Liver (tissue), 9 donors: ENCODE data around the gene SPAG16. TPM values are rescaled to one million over a fixed set of nuclear protein-coding genes. Genes with fewer than 3 reads are reported as not detected.

Experiments
- DNase-seq: peaks from one replicate; pipeline ENCODE4 v3.0.0-alpha.2; 2017; ENCODE audit warnings: low spot score
- H3K27ac ChIP-seq, 2 donors: one replicate each; pipeline ENCODE4 v1.7.0; 2013; ENCODE audit warnings: inconsistent platforms in 2 of 2, low read length in 2 of 2, control low read depth in 1 of 2, low read depth in 1 of 2, mild to moderate bottlenecking in 1 of 2
- H3K27me3 ChIP-seq, 4 donors: one replicate each; pipeline versions ENCODE4 v1.6.1 to v1.7.0; 2013; ENCODE audit warnings: low read length in 3 of 4, inconsistent platforms in 1 of 4, mild to moderate bottlenecking in 1 of 4, moderate library complexity in 1 of 4; ENCODE audit not compliant: control insufficient read depth in 4 of 4, insufficient read depth in 4 of 4
- H3K36me3 ChIP-seq, 4 donors: one replicate each; pipeline versions ENCODE4 v1.6.1 to v1.7.0; 2013; ENCODE audit warnings: low read length in 3 of 4, mild to moderate bottlenecking in 3 of 4, low read depth in 1 of 4, moderate library complexity in 1 of 4; ENCODE audit not compliant: control insufficient read depth in 4 of 4, insufficient read depth in 3 of 4
- H3K4me1 ChIP-seq, 4 donors: one replicate each; pipeline versions ENCODE4 v1.6.1 to v1.7.0; 2013; ENCODE audit warnings: low read length in 3 of 4, mild to moderate bottlenecking in 3 of 4, moderate library complexity in 1 of 4; ENCODE audit not compliant: control insufficient read depth in 4 of 4, insufficient read depth in 4 of 4
- H3K4me3 ChIP-seq, 3 donors: one replicate each; pipeline versions ENCODE4 v1.6.1 to v1.7.0; 2013; ENCODE audit warnings: low read length in 3 of 3, control low read depth in 1 of 3, low read depth in 1 of 3, mild to moderate bottlenecking in 1 of 3
- H3K9ac ChIP-seq, 2 donors: one replicate each; pipeline ENCODE4 v1.7.0; 2013; ENCODE audit warnings: low read length in 2 of 2, mild to moderate bottlenecking in 2 of 2, moderate library complexity in 2 of 2, control low read depth in 1 of 2, low read depth in 1 of 2
- H3K9me3 ChIP-seq, 4 donors: one replicate each; pipeline versions ENCODE4 v1.6.1 to v1.7.0; 2013; ENCODE audit warnings: low read length in 3 of 4; ENCODE audit not compliant: control insufficient read depth in 4 of 4
- ATF3 ChIP-seq: IDR thresholded peaks from 2 replicates; pipeline ENCODE4 v1.6.1; 2016; ENCODE audit warnings: antibody characterized with exemption
- CTCF ChIP-seq: fragments of 150-350 bp; IDR thresholded peaks from 2 replicates; pipeline ENCODE4 v1.5.1; 2017; ENCODE audit warnings: improper control_type of control experiment, low read depth, low read length; ENCODE audit not compliant: missing input control
- EGR1 ChIP-seq, 2 donors: IDR thresholded peaks; 2 replicates each; pipeline ENCODE4 v1.6.1; 2016 to 2018; ENCODE audit warnings: antibody characterized with exemption in 2 of 2, low read depth in 2 of 2
- FOXA1 ChIP-seq: IDR thresholded peaks from 2 replicates; pipeline ENCODE4 v1.6.1; 2016; ENCODE audit warnings: antibody characterized with exemption
- FOXA2 ChIP-seq: IDR thresholded peaks from 2 replicates; pipeline ENCODE4 v1.6.1; 2016; ENCODE audit warnings: antibody characterized with exemption
- GABPA ChIP-seq, 2 donors: IDR thresholded peaks in 1 of 2; conservative IDR thresholded peaks in 1 of 2; 2 replicates each; pipeline ENCODE4 v1.6.1; 2016; ENCODE audit warnings: antibody characterized with exemption in 2 of 2, mild to moderate bottlenecking in 1 of 2, moderate library complexity in 1 of 2
- HNF4A ChIP-seq, 2 donors: conservative IDR thresholded peaks; 2 replicates each; pipeline ENCODE4 v1.6.1; 2016; ENCODE audit warnings: antibody characterized with exemption in 2 of 2, mild to moderate bottlenecking in 2 of 2
- JUND ChIP-seq, 2 donors: IDR thresholded peaks; 2 replicates each; pipeline ENCODE4 v1.6.1; 2016; ENCODE audit warnings: antibody characterized with exemption in 2 of 2
- MAX ChIP-seq: IDR thresholded peaks from 2 replicates; pipeline ENCODE4 v1.6.1; 2016; ENCODE audit warnings: antibody characterized with exemption
- NR2F2 ChIP-seq: IDR thresholded peaks from 2 replicates; pipeline ENCODE4 v1.6.1; 2016; ENCODE audit warnings: antibody characterized with exemption
- RAD21 ChIP-seq, 2 donors: IDR thresholded peaks; 2 replicates each; pipeline ENCODE4 v1.6.1; 2016; ENCODE audit warnings: antibody characterized with exemption in 2 of 2, mild to moderate bottlenecking in 2 of 2
- REST ChIP-seq: IDR thresholded peaks from 2 replicates; pipeline ENCODE4 v1.6.1; 2016; ENCODE audit warnings: antibody characterized with exemption, mild to moderate bottlenecking
- RXRA ChIP-seq, 2 donors: IDR thresholded peaks; 2 replicates each; pipeline ENCODE4 v1.6.1; 2017 to 2018; ENCODE audit warnings: antibody characterized with exemption in 2 of 2, mild to moderate bottlenecking in 1 of 2
- TAF1 ChIP-seq: conservative IDR thresholded peaks from 2 replicates; pipeline ENCODE4 v1.6.1; 2016; ENCODE audit warnings: antibody characterized with exemption, mild to moderate bottlenecking
- YY1 ChIP-seq: IDR thresholded peaks from 2 replicates; pipeline ENCODE4 v1.6.1; 2016; ENCODE audit warnings: antibody characterized with exemption, mild to moderate bottlenecking
- ZBTB33 ChIP-seq: IDR thresholded peaks from 2 replicates; pipeline ENCODE4 v1.6.1; 2016; ENCODE audit warnings: antibody characterized with exemption
- WGBS: extraction: QIAGEN DNeasy Blood & Tissue Kit; methylation state at CpG from one replicate; pipeline ENCODE4 v1.1.7; 2013; 5-methylcytosine and 5-hydroxymethylcytosine counted together
- polyA plus RNA-seq, 2 donors: library from polyadenylated mRNA; stranded (reverse) in 1 of 2; unstranded in 1 of 2; fragments of 200-250 nt in 1 of 2; fragments of >200 nt in 1 of 2; fragmentation: Nextera tagmentation in 1 of 2; extraction: Ambion mirVana in 1 of 2; gene quantifications; one replicate each; pipeline versions ENCODE4 v1.2.1 to v1.2.3, GENCODE V29; 2013 to 2015
- total RNA-seq, 2 donors: library from RNA; depleted of rRNA; stranded (reverse); fragments of >200 nt; gene quantifications; one replicate each; pipeline ENCODE4 v1.2.3, GENCODE V29; 2014
- donor health status: healthy.
- donor health status: healthy.
- donor health status: healthy.
- donor health status: healthy.
- donor health status: healthy.

The SPAG16 gene
- total and polyA plus RNA-seq, 4 donors, result 6.4 to 12.7 (median 11.4) TPM

- Histone ChIP-seq H3K4me3 (no peak overlapping the region), H3K27me3 (no peaks in the 10 kb centered on the region), H3K9me3 (no peaks in the 10 kb centered on the region), H3K36me3 (no peaks in the 10 kb centered on the region), H3K27ac (no peak overlapping the region), H3K4me1 (no peaks in the 10 kb centered on the region), H3K9ac (no peak overlapping the region)
- TF ChIP-seq JUND (IDR thresholded peaks at IDR 0.05), result no peak
- TF ChIP-seq RXRA (IDR thresholded peaks at IDR 0.05), result no peak
- TF ChIP-seq EGR1 (IDR thresholded peaks at IDR 0.05; ENCODE audit: low read depth in 2 of 2), result no peak
- no peak for TF ChIP-seq ATF3
- no peak for TF ChIP-seq NR2F2
- TF ChIP-seq RAD21 (IDR thresholded peaks at IDR 0.05), result no peak
- no peak for TF ChIP-seq FOXA1
- no peak for TF ChIP-seq FOXA2
- no peak for TF ChIP-seq YY1
- no peak for TF ChIP-seq MAX
- TF ChIP-seq ZBTB33, result no peak
- no peak for TF ChIP-seq HNF4A (conservative IDR thresholded peaks at IDR 0.05)
- no peak for TF ChIP-seq TAF1
- TF ChIP-seq REST, result no peak
- TF ChIP-seq CTCF, result no peak
- TF ChIP-seq GABPA (IDR thresholded peaks at IDR 0.05 in 1 of 2, conservative IDR thresholded peaks at IDR 0.05 in 1 of 2), result no peak
- WGBS, result 92% methylated on average over 1 of the region's 1 CpG
- DNase-seq, result no peak
Measured at GRCh38 chr2:213609570-213610170, 325.4 kb downstream of the SPAG16 start.
